D721Med (cell line): ENCODE data around the gene TNFSF10.
"Not testable (repeated sequence)": the region's sequence is repeated elsewhere in the genome, so short reads cannot be mapped to it uniquely, and the experiment has no call there.

Source experiments
- DNase-seq: peaks from one replicate; pipeline ENCODE4 v3.0.0; 2011; ENCODE audit warnings: low spot score; ENCODE audit not compliant: insufficient read length
- FAIRE-seq: peaks from 2 replicates; lab custom pipeline; 2011; peaks lifted over from hg19 to GRCh38; lab: Jason Lieb, UNC
- TF ChIP-seq, protein P1 (sequence below): IDR thresholded peaks from 2 replicates; pipeline ENCODE4 v1.5.1; 2012; ENCODE audit warnings: mild to moderate bottlenecking, control low read depth; ENCODE audit not compliant: insufficient read depth; ENCODE audit errors: missing control alignments

Gene TNFSF10

DNA sequence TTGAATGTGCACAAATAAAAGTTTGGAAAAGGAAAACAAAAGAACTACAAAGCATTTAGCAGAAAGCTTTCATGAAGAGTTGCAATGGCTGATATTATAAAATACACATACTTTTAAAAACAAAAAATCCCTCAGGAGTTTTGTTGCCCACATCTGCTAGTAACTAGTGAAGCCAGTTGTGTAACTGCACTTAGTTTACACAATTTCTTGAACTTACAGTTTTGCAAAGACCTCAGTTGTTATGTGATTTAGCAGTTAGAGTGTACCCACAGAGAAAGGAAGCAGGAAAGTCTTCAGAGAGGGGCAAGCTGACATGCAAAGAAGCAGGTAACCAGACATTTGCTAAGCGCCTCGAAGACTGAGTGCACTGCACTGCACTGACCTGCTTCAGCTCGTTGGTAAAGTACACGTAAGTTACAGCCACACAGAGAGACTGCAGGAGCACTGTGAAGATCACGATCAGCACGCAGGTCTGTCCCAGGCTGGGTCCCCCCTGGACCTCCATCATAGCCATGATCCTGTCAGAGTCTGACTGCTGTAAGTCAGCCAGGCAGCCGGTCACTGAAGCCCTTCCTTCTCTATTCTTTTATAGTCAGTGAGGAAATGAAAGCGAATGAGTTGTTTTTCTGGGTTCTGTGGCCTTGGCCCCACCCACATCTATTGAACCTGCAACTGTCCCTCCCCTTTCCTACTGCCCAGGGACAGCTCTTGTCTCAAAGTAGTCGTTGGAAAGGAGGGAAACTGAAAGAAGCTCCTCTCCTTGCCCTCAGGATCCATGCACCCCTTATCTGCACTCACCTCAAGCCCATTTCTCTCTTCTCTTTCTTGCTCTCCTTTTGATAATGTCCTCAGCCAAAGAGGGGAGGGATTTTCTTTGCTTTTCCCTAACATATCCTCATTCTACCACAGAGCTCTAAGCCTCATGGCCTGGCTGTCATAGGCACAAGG is at the start of gene TNFSF10:
TSS of gene TNFSF10 (minus strand) at position 560 of the 948 bp plus-strand sequence. CDS start at position 514, 46 bp downstream.
- TF ChIP-seq, protein P1, sequence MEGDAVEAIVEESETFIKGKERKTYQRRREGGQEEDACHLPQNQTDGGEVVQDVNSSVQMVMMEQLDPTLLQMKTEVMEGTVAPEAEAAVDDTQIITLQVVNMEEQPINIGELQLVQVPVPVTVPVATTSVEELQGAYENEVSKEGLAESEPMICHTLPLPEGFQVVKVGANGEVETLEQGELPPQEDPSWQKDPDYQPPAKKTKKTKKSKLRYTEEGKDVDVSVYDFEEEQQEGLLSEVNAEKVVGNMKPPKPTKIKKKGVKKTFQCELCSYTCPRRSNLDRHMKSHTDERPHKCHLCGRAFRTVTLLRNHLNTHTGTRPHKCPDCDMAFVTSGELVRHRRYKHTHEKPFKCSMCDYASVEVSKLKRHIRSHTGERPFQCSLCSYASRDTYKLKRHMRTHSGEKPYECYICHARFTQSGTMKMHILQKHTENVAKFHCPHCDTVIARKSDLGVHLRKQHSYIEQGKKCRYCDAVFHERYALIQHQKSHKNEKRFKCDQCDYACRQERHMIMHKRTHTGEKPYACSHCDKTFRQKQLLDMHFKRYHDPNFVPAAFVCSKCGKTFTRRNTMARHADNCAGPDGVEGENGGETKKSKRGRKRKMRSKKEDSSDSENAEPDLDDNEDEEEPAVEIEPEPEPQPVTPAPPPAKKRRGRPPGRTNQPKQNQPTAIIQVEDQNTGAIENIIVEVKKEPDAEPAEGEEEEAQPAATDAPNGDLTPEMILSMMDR, result no peak
- DNase-seq, result no peak
- FAIRE-seq, result no peak

DNA sequence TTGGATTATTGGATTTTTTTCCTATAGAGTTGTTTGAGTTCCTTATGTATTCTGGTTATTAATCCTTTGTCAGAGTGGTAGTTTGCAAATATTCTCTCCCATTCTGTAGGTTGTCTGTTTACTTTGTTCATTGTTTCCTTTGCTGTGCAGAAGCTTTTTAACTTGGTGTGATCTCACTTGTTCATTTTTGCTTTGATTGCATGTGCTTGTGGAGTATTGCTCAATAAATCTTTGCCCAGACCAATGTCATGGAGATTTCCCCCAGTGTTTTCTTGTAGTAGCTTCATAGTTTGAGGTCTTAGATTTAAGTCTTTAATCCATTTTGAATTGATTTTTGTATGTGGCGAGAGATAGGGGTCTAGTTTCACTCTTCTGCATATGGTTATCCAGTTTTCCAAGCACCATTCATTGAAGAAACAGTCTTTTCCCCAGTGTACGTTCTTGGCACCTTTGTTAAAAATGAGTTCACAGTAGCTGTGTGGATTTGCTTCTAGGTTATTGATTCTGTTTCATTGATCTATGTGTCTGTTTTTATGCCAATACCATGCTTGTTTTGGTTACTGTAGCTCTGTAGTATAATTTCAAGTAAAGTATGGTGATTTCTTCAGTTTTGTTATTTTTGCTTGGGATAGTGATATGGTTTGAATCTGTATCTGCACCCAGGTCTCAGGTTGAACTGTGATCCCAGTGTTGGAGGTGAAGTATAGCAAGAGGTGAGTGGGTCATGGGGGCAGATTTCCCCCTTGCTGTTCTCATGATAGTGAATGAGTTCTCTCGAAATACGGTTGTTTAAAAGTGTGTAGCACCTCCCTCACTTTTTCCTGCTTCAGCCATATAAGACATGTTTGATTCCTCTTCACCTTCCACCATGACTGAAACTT is 46.1 kb upstream of the TNFSF10 start:
- TF ChIP-seq, protein P1, result no peak
- DNase-seq, result no peak
- no peak for FAIRE-seq

DNA sequence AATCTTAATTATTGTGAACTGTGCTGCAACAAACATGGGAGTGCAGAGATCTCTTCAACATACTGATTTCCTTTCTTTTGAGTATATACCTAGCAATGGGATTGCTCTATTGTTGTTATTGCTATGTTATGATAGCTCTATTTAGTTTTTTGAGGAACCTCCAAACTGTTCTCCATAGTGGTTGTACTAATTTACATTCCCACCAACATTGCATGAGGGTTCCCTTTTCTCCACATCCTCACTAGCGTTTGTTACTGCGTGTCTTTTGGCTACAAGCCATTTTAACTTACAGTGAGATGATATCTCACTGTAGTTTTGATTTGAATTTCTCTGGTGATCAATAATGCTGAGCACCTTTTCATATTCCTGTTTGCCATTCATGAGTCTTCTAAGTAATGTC is 45.5 kb upstream of the TNFSF10 start:
- FAIRE-seq (no peak), DNase-seq (no peak)

DNA sequence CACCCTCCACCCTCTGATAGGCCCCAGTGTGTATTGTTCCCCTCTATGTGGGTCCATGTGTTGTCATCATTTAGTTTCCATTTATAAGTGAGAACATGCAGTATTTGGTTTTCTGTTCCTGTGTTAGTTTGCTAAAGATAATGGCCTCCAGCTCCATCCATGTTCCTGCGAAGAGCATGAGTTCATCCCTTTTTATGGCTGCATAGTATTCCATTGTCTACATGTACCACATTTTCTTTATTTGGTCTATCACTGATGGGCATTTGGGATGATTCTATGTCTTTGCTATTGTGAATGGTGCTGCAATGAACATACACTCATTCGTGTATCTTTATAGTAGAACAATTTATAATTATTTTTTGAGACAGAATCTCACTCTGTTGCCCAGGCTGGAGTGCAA is 43.6 kb upstream of the TNFSF10 start:
- DNase-seq, FAIRE-seq: not testable (repeated sequence)

More for the DNA sequence above, 45.5 kb upstream of the TNFSF10 start:
- TF ChIP-seq, protein P1, result no peak

DNA sequence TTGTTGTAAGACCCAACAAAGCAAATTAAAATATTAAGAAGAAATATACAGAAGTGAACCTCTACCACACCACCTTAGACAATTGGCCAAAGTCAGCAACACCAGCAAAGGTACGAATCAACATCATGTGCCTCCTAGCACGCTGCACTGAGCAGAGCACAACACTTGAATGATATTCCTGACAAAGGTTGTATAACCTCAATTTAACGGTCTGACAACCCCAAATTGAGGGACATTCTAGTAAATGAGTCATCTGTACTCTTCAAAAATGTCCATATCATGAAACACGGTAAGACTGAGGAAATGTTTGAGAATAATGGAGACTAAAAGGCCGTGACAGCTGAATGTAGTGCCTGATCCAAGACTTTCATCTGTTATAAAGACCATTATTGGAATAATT is 41.3 kb upstream of the TNFSF10 start:
- no peak for FAIRE-seq
- no peak for DNase-seq

DNA sequence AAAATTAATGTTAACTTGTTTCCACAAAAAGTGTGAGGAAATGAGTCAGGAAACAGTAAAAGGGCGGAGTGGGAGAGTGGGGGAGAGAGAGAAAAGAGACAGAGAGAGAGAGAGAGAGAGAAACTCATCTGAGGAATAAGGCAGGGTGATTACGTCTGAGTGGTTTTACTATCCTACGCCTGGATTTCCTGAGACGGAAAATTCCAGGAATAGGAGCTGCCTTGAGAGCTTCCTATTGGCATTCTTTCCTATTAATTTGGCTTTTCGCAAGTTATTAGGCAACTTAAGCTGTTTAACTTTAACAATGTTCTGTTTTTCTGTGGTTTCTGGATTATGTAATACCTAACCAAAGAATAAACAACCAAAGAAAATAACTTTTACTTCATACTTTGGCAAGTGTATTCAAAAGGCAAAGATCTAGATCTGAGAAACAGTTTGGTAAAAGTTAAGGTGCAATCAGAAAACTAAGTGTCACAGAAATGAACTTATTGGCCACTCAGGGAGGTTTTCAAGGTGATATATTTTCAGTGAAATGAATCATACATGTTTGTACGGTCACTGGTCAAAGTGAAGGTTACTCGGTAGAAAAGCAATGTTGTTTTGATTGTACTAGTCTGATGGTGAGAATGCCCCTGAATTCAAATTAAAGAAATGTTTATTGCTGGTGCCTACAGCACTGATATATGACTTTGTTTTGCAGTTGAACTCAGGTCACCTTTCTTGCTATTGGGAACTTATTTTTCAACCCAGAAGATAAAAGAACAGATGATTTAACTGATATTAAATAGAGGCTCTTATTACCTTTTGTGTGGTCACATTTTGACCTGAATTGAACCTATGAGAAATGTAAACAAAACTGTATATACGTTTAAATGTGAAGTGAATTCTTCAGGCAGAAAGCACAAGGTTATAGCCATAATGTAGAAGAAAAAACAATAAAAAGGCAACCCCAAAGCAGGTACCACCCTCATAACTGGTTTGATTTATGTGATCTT is 39.9 kb upstream of the TNFSF10 start:
- FAIRE-seq (no peak), DNase-seq (no peak)
- TF ChIP-seq, protein P1, result no peak

More for the DNA sequence above, 41.3 kb upstream of the TNFSF10 start:
- TF ChIP-seq, protein P1, result no peak
